A549 (cell line): ENCODE data around the gene ELMO2. TPM values are rescaled to one million over a fixed set of nuclear protein-coding genes. Genes with fewer than 3 reads are reported as not detected.

Experiments
- ATAC-seq, 2 experiments: fragments of 200-7000 bp in 1 of 2; fragments of >200 bp in 1 of 2; cut with Nextera tagmentation in 1 of 2; cut with Tn5 transposase in 1 of 2; 3 replicates each; pipeline versions ENCODE4 v1.8.0 to v1.9.1; 2018 to 2020; ENCODE audit warnings: mild to moderate bottlenecking in 1 of 2, moderate library complexity in 1 of 2
- CTCF ChIA-PET: fragments of 300-600 bp; sonication (Branson Sonifier 250); formaldehyde crosslinking; extraction: SDS; loops from one replicate; lab custom pipeline; 2021; ENCODE audit warnings: antibody characterized with exemption, inconsistent platforms; lab: Yijun Ruan, JAX
- POLR2A ChIA-PET: fragments of 350-600 bp; formaldehyde crosslinking; extraction: SDS; loops from one replicate; lab custom pipeline; 2021; ENCODE audit warnings: antibody characterized with exemption, inconsistent platforms; lab: Yijun Ruan, JAX
- DNase-seq, 2 experiments: peaks; one replicate each; pipeline versions ENCODE4 v3.0.0 to v3.0.0-alpha.2; 2011 to 2016; ENCODE audit warnings: low read depth in 1 of 2, low spot score in 1 of 2
- FAIRE-seq: peaks from 2 replicates; lab custom pipeline; 2011; peaks lifted over from hg19 to GRCh38; lab: Jason Lieb, UNC
- H3K27ac ChIP-seq, 2 experiments: fragments of >200 bp; sonication (Bioruptor Twin); formaldehyde crosslinking; 3 replicates each; pipeline ENCODE4 v1.5.1; 2016 to 2017
- H3K4me1 ChIP-seq: fragments of >200 bp; sonication (Bioruptor Twin); formaldehyde crosslinking; 3 replicates; pipeline ENCODE4 v1.6.1; 2016
- H3K4me2 ChIP-seq: fragments of >200 bp; sonication (Bioruptor Twin); formaldehyde crosslinking; 3 replicates; pipeline ENCODE4 v1.6.1; 2016
- H3K4me3 ChIP-seq: fragments of >200 bp; sonication (Bioruptor Twin); formaldehyde crosslinking; 3 replicates; pipeline ENCODE4 v1.5.1; 2016
- H3K9me3 ChIP-seq: fragments of >200 bp; sonication (Bioruptor Twin); formaldehyde crosslinking; 3 replicates; pipeline ENCODE4 v1.6.1; 2016
- BHLHE40 ChIP-seq: IDR thresholded peaks from 2 replicates; pipeline ENCODE4 v1.6.1; 2012; ENCODE audit warnings: low read depth, low read length, inconsistent platforms
- EHF ChIP-seq: fragments of 250-450 bp; sonication (Bioruptor Pico); IDR thresholded peaks from 2 replicates; pipeline ENCODE4 v1.5.0; 2020; ENCODE audit warnings: mild to moderate bottlenecking
- EHMT2 ChIP-seq: fragments of 200-600 bp; sonication (generic); IDR thresholded peaks from 2 replicates; pipeline ENCODE4 v1.6.1; 2016; ENCODE audit warnings: antibody characterized with exemption, low read depth, mild to moderate bottlenecking, moderate library complexity
- EP300 ChIP-seq, 2 experiments: fragments of >200 bp; sonication (Bioruptor Twin); formaldehyde crosslinking; IDR thresholded peaks; 2 replicates in 1 of 2; 3 replicates in 1 of 2; pipeline ENCODE4 v1.6.1; 2016 to 2017
- FOSL2 ChIP-seq, 2 experiments: fragments of 450-650 bp in 1 of 2; fragments of >200 bp in 1 of 2; sonication (Bioruptor Twin) in 1 of 2; formaldehyde crosslinking; IDR thresholded peaks; 2 replicates each; pipeline versions ENCODE4 v1.5.0 to v1.6.1; 2016 to 2020; ENCODE audit warnings: mild to moderate bottlenecking in 1 of 2, moderate library complexity in 1 of 2
- HDAC2 ChIP-seq: fragments of 200-600 bp; sonication (generic); IDR thresholded peaks from 2 replicates; pipeline ENCODE4 v1.6.1; 2016
- HMGXB4 ChIP-seq: fragments of 250-450 bp; sonication (Bioruptor Pico); IDR thresholded peaks from 2 replicates; pipeline ENCODE4 v1.5.0; 2021; ENCODE audit warnings: mild to moderate bottlenecking, moderate library complexity, borderline replicate concordance
- HOXA7 ChIP-seq: fragments of 250-450 bp; sonication (Bioruptor Pico); IDR thresholded peaks from 2 replicates; pipeline ENCODE4 v1.5.0; 2020; ENCODE audit warnings: mild to moderate bottlenecking, moderate library complexity
- JUN ChIP-seq, 2 experiments: fragments of >200 bp; sonication (Bioruptor Twin); formaldehyde crosslinking; IDR thresholded peaks; 2 replicates in 1 of 2; 3 replicates in 1 of 2; pipeline ENCODE4 v1.6.1; 2016 to 2017
- MAZ ChIP-seq: fragments of 150-350 bp; IDR thresholded peaks from 2 replicates; pipeline ENCODE4 v1.6.1; 2014; ENCODE audit warnings: antibody characterized with exemption, low read depth, low read length, borderline replicate concordance
- MYC ChIP-seq: IDR thresholded peaks from 2 replicates; pipeline ENCODE4 v1.6.1; 2012; ENCODE audit warnings: mild to moderate bottlenecking, inconsistent platforms, low read length, improper control_type of control experiment, borderline replicate concordance
- PHF8 ChIP-seq: fragments of 200-600 bp; sonication (generic); IDR thresholded peaks from 2 replicates; pipeline ENCODE4 v1.6.1; 2016; ENCODE audit warnings: low read depth, mild to moderate bottlenecking, antibody characterized with exemption, moderate library complexity, borderline replicate concordance
- RARB ChIP-seq: fragments of 250-450 bp; sonication (Bioruptor Pico); IDR thresholded peaks from 2 replicates; pipeline ENCODE4 v1.8.0; 2021; ENCODE audit warnings: mild to moderate bottlenecking, moderate library complexity
- TP53 ChIP-seq: fragments of 250-450 bp; sonication (Bioruptor Pico); IDR thresholded peaks from 2 replicates; pipeline ENCODE4 v1.5.0; 2021; ENCODE audit warnings: mild to moderate bottlenecking, moderate library complexity
- USF2 ChIP-seq: fragments of 450-650 bp; IDR thresholded peaks from 2 replicates; pipeline ENCODE4 v1.6.1; 2014; ENCODE audit warnings: antibody characterized with exemption
- WGBS: methylation state at CpG from one replicate; pipeline ENCODE4 v1.1.6; 2017; ENCODE audit errors: missing lambda C conversion rate; 5-methylcytosine and 5-hydroxymethylcytosine counted together
- polyA plus RNA-seq, 4 experiments: library from polyadenylated mRNA; depleted of rRNA in 3 of 4; stranded (reverse); fragments of >200 nt; fragmentation: RNase III in 1 of 4; extraction: RNeasy Plus Mini Kit Qiagen cat#74134 plus additional on column Dnase treatment in 1 of 4; gene quantifications; 2 replicates in 3 of 4; 3 replicates in 1 of 4; pipeline ENCODE4 v1.2.3, GENCODE V29; 2011 to 2017
- TF ChIP-seq, protein P1 (sequence below): fragments of >200 bp; sonication (Bioruptor Twin); formaldehyde crosslinking; IDR thresholded peaks from 3 replicates; pipeline ENCODE4 v1.6.1; 2016
- TF ChIP-seq, protein P2 (sequence below): IDR thresholded peaks from 2 replicates; pipeline ENCODE4 v1.6.1; 2012; ENCODE audit warnings: low read depth, borderline replicate concordance
- TF ChIP-seq, protein P3 (sequence below): fragments of >200 bp; sonication (Bioruptor Twin); formaldehyde crosslinking; IDR thresholded peaks from 2 replicates; pipeline ENCODE4 v1.6.1; 2016

The ELMO2 gene
- polyA plus RNA-seq, 2 of the 4 experiments (the other 2 are of a cell fraction) = 23.4 to 25.1 TPM

- TF ChIP-seq, protein P1, sequence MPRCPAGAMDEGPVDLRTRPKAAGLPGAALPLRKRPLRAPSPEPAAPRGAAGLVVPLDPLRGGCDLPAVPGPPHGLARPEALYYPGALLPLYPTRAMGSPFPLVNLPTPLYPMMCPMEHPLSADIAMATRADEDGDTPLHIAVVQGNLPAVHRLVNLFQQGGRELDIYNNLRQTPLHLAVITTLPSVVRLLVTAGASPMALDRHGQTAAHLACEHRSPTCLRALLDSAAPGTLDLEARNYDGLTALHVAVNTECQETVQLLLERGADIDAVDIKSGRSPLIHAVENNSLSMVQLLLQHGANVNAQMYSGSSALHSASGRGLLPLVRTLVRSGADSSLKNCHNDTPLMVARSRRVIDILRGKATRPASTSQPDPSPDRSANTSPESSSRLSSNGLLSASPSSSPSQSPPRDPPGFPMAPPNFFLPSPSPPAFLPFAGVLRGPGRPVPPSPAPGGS = peak; percentile 79; the same call in 1 of the 3 replicates
- peak; percentile 89; the same call in 1 of the 2 replicates for TF ChIP-seq MYC
- peak; percentile 83 for TF ChIP-seq BHLHE40
- TF ChIP-seq EHF (CRISPR knock-in tag) = peak; percentile 61; the same call in 1 of the 2 replicates
Observed at GRCh38 chr20:46363874-46364669, 42.3 kb downstream of the ELMO2 start (continued).

DNA sequence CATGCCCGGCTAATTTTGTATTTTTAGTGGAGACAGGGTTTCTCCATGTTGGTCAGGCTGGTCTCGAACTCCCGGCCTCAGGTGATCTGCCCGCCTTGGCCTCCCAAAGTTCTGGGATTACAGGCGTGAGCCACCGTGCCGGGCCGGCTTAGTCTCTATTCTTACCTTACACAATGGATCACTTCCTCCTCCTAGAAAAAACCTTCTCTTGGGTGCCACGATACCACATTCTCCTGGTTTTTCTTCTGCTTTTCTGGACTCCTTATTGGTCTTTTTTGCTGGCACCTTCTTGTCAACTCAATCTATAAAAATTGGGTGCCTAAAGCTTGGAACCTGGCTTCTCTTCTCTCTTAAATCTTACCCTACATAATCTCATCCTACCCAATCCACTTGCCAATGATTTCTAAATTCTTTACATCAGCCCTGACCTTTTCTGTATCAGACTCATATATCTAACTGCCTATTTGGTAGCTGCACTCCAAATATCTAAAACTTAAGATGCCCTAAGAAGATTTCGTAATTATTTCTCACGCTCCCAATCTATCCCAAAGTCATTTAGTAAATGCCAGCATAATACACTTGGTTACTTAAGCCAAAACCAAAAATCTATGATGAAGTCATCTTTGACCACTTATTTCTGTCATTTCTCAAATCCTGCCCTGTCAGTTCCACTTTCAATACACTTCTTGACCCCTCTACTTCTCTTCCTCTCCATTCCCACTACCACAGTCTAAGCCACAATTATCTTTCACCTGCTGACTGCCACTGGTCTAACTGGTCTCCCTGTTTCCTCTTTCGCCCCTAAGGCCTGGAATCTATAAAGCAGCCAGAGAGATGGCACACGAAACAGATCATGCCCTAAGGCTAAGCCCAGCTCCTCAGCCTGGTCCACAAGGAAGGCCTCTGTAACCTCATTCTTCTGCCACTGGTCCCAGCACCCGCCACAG lies 43.2 kb downstream of the ELMO2 start:
- peak overlapping the region; percentile 99 for H3K27ac ChIP-seq
- ATAC-seq (no peak; a peak in 2 of 6 replicates), FAIRE-seq (no peak), DNase-seq (no peak)
- CTCF ChIA-PET = interaction anchor here (0.7 to 4.5 kb wide), 3 partner anchors 11 to 48 kb away, joined by 3 to 19 read pairs (median 4); no protein-coding TSS in a partner anchor
- TF ChIP-seq EHMT2 = no peak
- H3K4me3 ChIP-seq = peak overlapping the region; percentile 99
- 69% methylated on average over 14 of the region's 14 CpGs for WGBS
- peaks cover 14% of the 10 kb centered on the region; the same call in 2 of the 3 replicates for H3K4me1 ChIP-seq
- peak overlapping the region; percentile 99 for H3K4me2 ChIP-seq
- no peaks in the 10 kb centered on the region for H3K9me3 ChIP-seq
- POLR2A ChIA-PET = interaction anchor here (0.6 to 1.8 kb wide), 6 partner anchors 7 to 43 kb away, joined by 3 to 13 read pairs (median 4); partner anchors contain the start of gene ELMO2

DNA sequence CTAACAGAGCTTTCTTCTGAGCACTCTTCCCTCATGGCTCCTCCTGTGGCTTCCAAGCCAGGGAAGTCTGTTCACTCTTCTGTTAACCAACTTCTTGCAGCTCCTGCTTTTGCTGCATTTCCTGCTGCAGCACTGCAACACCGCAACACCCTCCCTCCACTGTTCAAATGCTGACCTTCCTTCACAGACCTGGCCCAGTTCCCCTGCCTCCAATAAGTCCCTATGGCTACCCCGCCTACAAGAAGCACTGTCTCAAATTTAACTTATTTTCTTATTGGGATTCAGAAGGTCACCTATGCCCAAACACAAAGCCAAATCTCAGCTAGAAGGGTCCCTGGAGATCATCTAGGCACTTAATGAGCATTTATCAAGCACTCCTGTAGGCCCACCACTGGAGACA lies 44.6 kb downstream of the ELMO2 start:
- FAIRE-seq (no peak), DNase-seq (no peak), ATAC-seq (no peak)
- CTCF ChIA-PET = interaction anchor here (4.5 kb wide), 1 partner anchor 13 kb away, joined by 19 read pairs; no protein-coding TSS in a partner anchor
- TF ChIP-seq MAZ = no peak
- no peak for TF ChIP-seq RARB (CRISPR knock-in tag)
- TF ChIP-seq HOXA7 (CRISPR knock-in tag) = no peak
- TF ChIP-seq, protein P2, sequence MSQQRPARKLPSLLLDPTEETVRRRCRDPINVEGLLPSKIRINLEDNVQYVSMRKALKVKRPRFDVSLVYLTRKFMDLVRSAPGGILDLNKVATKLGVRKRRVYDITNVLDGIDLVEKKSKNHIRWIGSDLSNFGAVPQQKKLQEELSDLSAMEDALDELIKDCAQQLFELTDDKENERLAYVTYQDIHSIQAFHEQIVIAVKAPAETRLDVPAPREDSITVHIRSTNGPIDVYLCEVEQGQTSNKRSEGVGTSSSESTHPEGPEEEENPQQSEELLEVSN = no peak
- no peak for TF ChIP-seq EP300 (IDR thresholded peaks at IDR 0.05)
- no peak for TF ChIP-seq EHF (CRISPR knock-in tag)
- TF ChIP-seq HDAC2 = no peak
- TF ChIP-seq PHF8 = no peak
- no peak for TF ChIP-seq FOSL2 (IDR thresholded peaks at IDR 0.05)
- no peak for TF ChIP-seq FOSL2 (CRISPR knock-in tag; IDR thresholded peaks at IDR 0.05)
- TF ChIP-seq, protein P3, sequence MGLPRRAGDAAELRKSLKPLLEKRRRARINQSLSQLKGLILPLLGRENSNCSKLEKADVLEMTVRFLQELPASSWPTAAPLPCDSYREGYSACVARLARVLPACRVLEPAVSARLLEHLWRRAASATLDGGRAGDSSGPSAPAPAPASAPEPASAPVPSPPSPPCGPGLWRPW = no peak
- TF ChIP-seq EHMT2 = no peak
- TF ChIP-seq USF2 = no peak
- no peak for TF ChIP-seq TP53
- TF ChIP-seq HMGXB4 (CRISPR knock-in tag) = no peak
- no peak for TF ChIP-seq JUN (IDR thresholded peaks at IDR 0.05)
- Histone ChIP-seq H3K27ac (no peak overlapping the region), H3K4me3 (no peak overlapping the region), H3K4me2 (no peak overlapping the region), H3K9me3 (no peaks in the 10 kb centered on the region), H3K4me1 (peaks cover 14% of the 10 kb centered on the region; the same call in 2 of the 3 replicates)
- POLR2A ChIA-PET = no interaction called here
- WGBS = 98% methylated on average over 2 of the region's 2 CpGs
